ENCODE measurements around the gene FHIT. TPM values are rescaled to one million over a fixed set of nuclear protein-coding genes. Genes with fewer than 3 reads are reported as not detected.

FHIT gene
- polyA plus RNA-seq, 1 of the 3 experiments (the other 2 are of a cell fraction): 0.41 TPM

- TF ChIP-seq RFX5 (IDR thresholded peaks at IDR 0.05; ENCODE audit: low read length) (no peak), EZH2phosphoT487 (IDR thresholded peaks at IDR 0.05; ENCODE audit: borderline replicate concordance, low read depth) (no peak), SIN3A (IDR thresholded peaks at IDR 0.05; ENCODE audit: borderline replicate concordance, low read depth, low read length) (no peak), SMC3 (IDR thresholded peaks at IDR 0.05; ENCODE audit: low read depth, low read length) (no peak), RCOR1 (IDR thresholded peaks at IDR 0.05; ENCODE audit: low read length) (no peak), TEAD4 (IDR thresholded peaks at IDR 0.05; ENCODE audit: borderline replicate concordance, insufficient read depth) (no peak), TCF12 (IDR thresholded peaks at IDR 0.05) (no peak), USF2 (IDR thresholded peaks at IDR 0.05; ENCODE audit: borderline replicate concordance, low read depth, low read length) (no peak), MEF2A (IDR thresholded peaks at IDR 0.05; ENCODE audit: borderline replicate concordance, low read depth) (no peak), CHD2 (IDR thresholded peaks at IDR 0.05; ENCODE audit: low read length, partially characterized antibody) (no peak), RXRA (IDR thresholded peaks at IDR 0.05; ENCODE audit: borderline replicate concordance, low read depth) (no peak), GABPA (IDR thresholded peaks at IDR 0.05; ENCODE audit: low read depth) (no peak), USF1 (IDR thresholded peaks at IDR 0.05; ENCODE audit: borderline replicate concordance, low read depth) (no peak), NRF1 (IDR thresholded peaks at IDR 0.05; ENCODE audit: low read depth, low read length) (no peak), RAD21 (IDR thresholded peaks at IDR 0.05; ENCODE audit: low read length) (no peak), ELF1 (IDR thresholded peaks at IDR 0.05) (no peak)
- 62% methylated on average over 4 of the region's 4 CpGs for WGBS (ENCODE audit: low lambda C conversion rate)
- POLR2A ChIA-PET: no interaction called here
These were observed 280.4 kb downstream of the FHIT start for GRCh38 chr3:60970850-60971249.

GRCh38 chr3:60967141-60967540 lies 284.1 kb downstream of the FHIT start:
- Histone ChIP-seq H3K36me3 (replicated peaks in 1 of 2; ENCODE audit: control insufficient read depth in 1 of 2, insufficient read depth in 2 of 2, low read length in 1 of 2) (no peaks in the 10 kb centered on the region), H3K4me1 (ENCODE audit: control insufficient read depth in 1 of 2, insufficient read depth in 2 of 2, low read depth in 1 of 2, low read length in 1 of 2) (no peaks in the 10 kb centered on the region), H4K20me1 (ENCODE audit: insufficient read depth) (no peaks in the 10 kb centered on the region), H3K4me2 (no peak overlapping the region), H3K9me3 (peaks cover under 1% of the 10 kb centered on the region; the same call in 1 of the 2 replicates), H3K9me2 (no peaks in the 10 kb centered on the region), H3K4me3 (ENCODE audit: low read depth in 2 of 2, low read length in 1 of 2) (no peak overlapping the region), H3K27me3 (ENCODE audit: insufficient read depth) (no peaks in the 10 kb centered on the region), H3K9ac (no peak overlapping the region), H2AFZ (ENCODE audit: low read depth) (no peak overlapping the region), H3F3A (replicated peaks; ENCODE audit: insufficient read depth) (no peaks in the 10 kb centered on the region), H3K79me2 (ENCODE audit: insufficient read depth) (no peaks in the 10 kb centered on the region), H3K27ac (ENCODE audit: low read depth in 2 of 2, low read length in 1 of 2) (no peak overlapping the region)
- POLR2A ChIA-PET: no interaction called here
- 39% methylated on average over 1 of the region's 1 CpG for WGBS (ENCODE audit: low lambda C conversion rate)
- no peak for DNase-seq
- CTCF ChIA-PET: no interaction called here
- no peak for TF ChIP-seq PBX3 (IDR thresholded peaks at IDR 0.05)
- TF ChIP-seq MAX (IDR thresholded peaks at IDR 0.05; ENCODE audit: low read depth): no peak
- TF ChIP-seq FOXJ3 (CRISPR knock-in tag; IDR thresholded peaks at IDR 0.05): no peak
- no peak for TF ChIP-seq EP300 (IDR thresholded peaks at IDR 0.05; ENCODE audit: borderline replicate concordance in 1 of 2, low read depth in 1 of 2, low read length in 1 of 2)
- TF ChIP-seq MXI1 (IDR thresholded peaks at IDR 0.05; ENCODE audit: low read depth, low read length): no peak
- no peak for TF ChIP-seq ELF1 (IDR thresholded peaks at IDR 0.05)
- TF ChIP-seq NFIC (IDR thresholded peaks at IDR 0.05; ENCODE audit: borderline replicate concordance): no peak
- TF ChIP-seq SIN3A (IDR thresholded peaks at IDR 0.05; ENCODE audit: borderline replicate concordance, low read depth, low read length): no peak
- TF ChIP-seq JUND (IDR thresholded peaks at IDR 0.05): no peak
- TF ChIP-seq USF1 (IDR thresholded peaks at IDR 0.05; ENCODE audit: borderline replicate concordance, low read depth): no peak
- TF ChIP-seq NRF1 (IDR thresholded peaks at IDR 0.05; ENCODE audit: low read depth, low read length): no peak
- TF ChIP-seq SMC3 (IDR thresholded peaks at IDR 0.05; ENCODE audit: low read depth, low read length): no peak
- no peak for TF ChIP-seq IRF3 (IDR thresholded peaks at IDR 0.05; ENCODE audit: low read depth, low read length)
- TF ChIP-seq CHD2 (IDR thresholded peaks at IDR 0.05; ENCODE audit: low read length, partially characterized antibody): no peak
- TF ChIP-seq GATA2 (CRISPR knock-in tag; IDR thresholded peaks at IDR 0.05): no peak
- no peak for TF ChIP-seq RFX5 (IDR thresholded peaks at IDR 0.05; ENCODE audit: low read length)

More at GRCh38 chr3:60970850-60971249, 280.4 kb downstream of the FHIT start:
- H3K9ac ChIP-seq: no peak overlapping the region
- no peak overlapping the region for H3K4me2 ChIP-seq
- no peak for DNase-seq
- no peaks in the 10 kb centered on the region for H4K20me1 ChIP-seq (ENCODE audit: insufficient read depth)
- no peak overlapping the region for H3K27ac ChIP-seq (ENCODE audit: low read depth in 2 of 2, low read length in 1 of 2)
- H3K36me3 ChIP-seq (replicated peaks in 1 of 2; ENCODE audit: control insufficient read depth in 1 of 2, insufficient read depth in 2 of 2, low read length in 1 of 2): no peaks in the 10 kb centered on the region
- CTCF ChIA-PET: interaction anchor here (0.7 to 0.8 kb wide), 2 partner anchors 35 to 111 kb away, joined by 3 read pairs; no protein-coding TSS in a partner anchor
- H3K9me3 ChIP-seq: peaks cover 7% of the 10 kb centered on the region; the same call in 1 of the 2 replicates
- H3F3A ChIP-seq (replicated peaks; ENCODE audit: insufficient read depth): no peaks in the 10 kb centered on the region
- no peaks in the 10 kb centered on the region for H3K27me3 ChIP-seq (ENCODE audit: insufficient read depth)
- H3K79me2 ChIP-seq (ENCODE audit: insufficient read depth): no peaks in the 10 kb centered on the region
- no peak overlapping the region for H2AFZ ChIP-seq (ENCODE audit: low read depth)
- H3K4me3 ChIP-seq (ENCODE audit: low read depth in 2 of 2, low read length in 1 of 2): no peak overlapping the region
- no peaks in the 10 kb centered on the region for H3K9me2 ChIP-seq
- H3K4me1 ChIP-seq (ENCODE audit: control insufficient read depth in 1 of 2, insufficient read depth in 2 of 2, low read depth in 1 of 2, low read length in 1 of 2): no peaks in the 10 kb centered on the region
